Head of caudate nucleus (tissue), 42 donors: ENCODE results near the gene FAF2.

Source experiments
- DNase-seq, 42 donors: peaks; one replicate each; pipeline versions ENCODE4 v3.0.0 to v3.0.0-alpha.2; 2020 to 2021; ENCODE audit warnings: mixed read lengths in 7 of 42
- intact Hi-C: fragments of 100-400 bp; cut with DNase I; formaldehyde crosslinking; loops from one replicate; pipeline ENCODE4 v1.15.0; 2022

Gene FAF2

GRCh38 chr5:176444742-176445141 lies 3.4 kb upstream of the FAF2 start:
- intact Hi-C loops: no loop called here

GRCh38 chr5:176446028-176446665 lies 2.0 kb upstream of the FAF2 start:
- intact Hi-C loops: no loop called here
- no peak for DNase-seq

More at GRCh38 chr5:176444742-176445141, 3.4 kb upstream of the FAF2 start:
- DNase-seq: no peak

GRCh38 chr5:176446884-176447590 lies 1.1 kb upstream of the FAF2 start:
- intact Hi-C loops: no loop called here
- peak in 21 of 42 donors; percentile 3 to 47 (median 17) for DNase-seq

GRCh38 chr5:176447591-176447977 lies 601 bp upstream of the FAF2 start:
- intact Hi-C loops: no loop called here
- peak in 25 of 42 donors; percentile 34 to 81 (median 60) for DNase-seq

GRCh38 chr5:176450077-176450476 lies 1.9 kb downstream of the FAF2 start:
- intact Hi-C loops: no loop called here
- DNase-seq: no peak

- intact Hi-C loops: no loop called here
- no peak for DNase-seq
Measured at GRCh38 chr5:176454724-176455394, 6.7 kb downstream of the FAF2 start.

- no peak for DNase-seq
Measured at GRCh38 chr5:176458904-176459561, 10.8 kb downstream of the FAF2 start.

GRCh38 chr5:176461349-176461748 lies 13.2 kb downstream of the FAF2 start:
- intact Hi-C loops: no loop called here
- no peak for DNase-seq

More at GRCh38 chr5:176458904-176459561, 10.8 kb downstream of the FAF2 start:
- intact Hi-C loops: no loop called here

- intact Hi-C loops: no loop called here
- no peak for DNase-seq
Measured at GRCh38 chr5:176463113-176463764, 15.1 kb downstream of the FAF2 start.

- intact Hi-C loops: no loop called here
- DNase-seq: no peak
Measured at GRCh38 chr5:176466245-176466871, 18.2 kb downstream of the FAF2 start.

- no peak for DNase-seq
- intact Hi-C loops: no loop called here
Measured at GRCh38 chr5:176469296-176469695, 21.1 kb downstream of the FAF2 start.

- intact Hi-C loops: no loop called here
- DNase-seq: no peak
Measured at GRCh38 chr5:176470539-176470938, 22.4 kb downstream of the FAF2 start.

GRCh38 chr5:176471098-176471497 lies 22.9 kb downstream of the FAF2 start:
- intact Hi-C loops: no loop called here
- DNase-seq: no peak

- intact Hi-C loops: no loop called here
Measured at GRCh38 chr5:176473335-176474006, 25.3 kb downstream of the FAF2 start.

GRCh38 chr5:176474476-176474875 lies 26.3 kb downstream of the FAF2 start:
- intact Hi-C loops: no loop called here
- DNase-seq: no peak

More at GRCh38 chr5:176473335-176474006, 25.3 kb downstream of the FAF2 start:
- no peak for DNase-seq

- intact Hi-C loops: no loop called here
- no peak for DNase-seq
Measured at GRCh38 chr5:176481711-176482110, 33.5 kb downstream of the FAF2 start.

- intact Hi-C loops: no loop called here
- no peak for DNase-seq
Measured at GRCh38 chr5:176485176-176485575, 37.0 kb downstream of the FAF2 start.

- no peak for DNase-seq
- intact Hi-C loops: no loop called here
Measured at GRCh38 chr5:176486189-176486757, 38.1 kb downstream of the FAF2 start.
